GM23248 (cell line): ENCODE results near the gene ORAI2.

Source experiments
- EZH2 ChIP-seq: fragments of 200-600 bp; sonication (generic); IDR thresholded peaks from 2 replicates; pipeline ENCODE4 v1.6.1; 2018; ENCODE audit warnings: antibody characterized with exemption, mild to moderate bottlenecking; ENCODE audit not compliant: insufficient read depth, poor library complexity, severe bottlenecking
- EZH2phosphoT487 ChIP-seq: fragments of 200-600 bp; sonication (generic); IDR thresholded peaks from 2 replicates; pipeline ENCODE4 v1.6.1; 2018; ENCODE audit warnings: antibody characterized with exemption, moderate library complexity, mild to moderate bottlenecking, low read depth; ENCODE audit not compliant: insufficient read depth

- TF ChIP-seq EZH2: no peak
- no peak for TF ChIP-seq EZH2phosphoT487
Measured at GRCh38 chr7:102457352-102457924, 24.1 kb downstream of the ORAI2 start.
